Nephron progenitor cell (in vitro differentiated cells): ENCODE data around the gene HLA-DRB1.
"Not testable (repeated sequence)": the region's sequence is repeated elsewhere in the genome, so short reads cannot be mapped to it uniquely, and the experiment has no call there.

Source experiments
- DNase-seq: peaks from one replicate; pipeline ENCODE4 v3.0.0; 2021
- H3K27ac Mint-ChIP-seq: 2 replicates; pipeline ENCODE4 v1.8.0; 2021; ENCODE audit warnings: mild to moderate bottlenecking, moderate library complexity, mixed read lengths
- H3K27me3 Mint-ChIP-seq: 2 replicates; pipeline ENCODE4 v1.8.0; 2021; ENCODE audit warnings: mild to moderate bottlenecking, low read depth, mixed read lengths; ENCODE audit not compliant: poor library complexity
- H3K36me3 Mint-ChIP-seq: 2 replicates; pipeline ENCODE4 v1.8.0; 2021; ENCODE audit warnings: low read depth, mixed read lengths
- H3K4me1 Mint-ChIP-seq: 2 replicates; pipeline ENCODE4 v1.8.0; 2021; ENCODE audit warnings: mixed read lengths
- H3K4me3 Mint-ChIP-seq: 2 replicates; pipeline ENCODE4 v1.8.0; 2021; ENCODE audit warnings: mild to moderate bottlenecking, moderate library complexity, mixed read lengths
- H3K9me3 Mint-ChIP-seq: 2 replicates; pipeline ENCODE4 v1.8.0; 2021; ENCODE audit warnings: mild to moderate bottlenecking, moderate library complexity, mixed read lengths
- TF ChIP-seq, protein P1 (sequence below): fragments of 200-600 bp; sonication (generic); IDR thresholded peaks from 2 replicates; pipeline ENCODE4 v1.5.0; 2021; ENCODE audit warnings: antibody characterized with exemption

HLA-DRB1 gene

DNA sequence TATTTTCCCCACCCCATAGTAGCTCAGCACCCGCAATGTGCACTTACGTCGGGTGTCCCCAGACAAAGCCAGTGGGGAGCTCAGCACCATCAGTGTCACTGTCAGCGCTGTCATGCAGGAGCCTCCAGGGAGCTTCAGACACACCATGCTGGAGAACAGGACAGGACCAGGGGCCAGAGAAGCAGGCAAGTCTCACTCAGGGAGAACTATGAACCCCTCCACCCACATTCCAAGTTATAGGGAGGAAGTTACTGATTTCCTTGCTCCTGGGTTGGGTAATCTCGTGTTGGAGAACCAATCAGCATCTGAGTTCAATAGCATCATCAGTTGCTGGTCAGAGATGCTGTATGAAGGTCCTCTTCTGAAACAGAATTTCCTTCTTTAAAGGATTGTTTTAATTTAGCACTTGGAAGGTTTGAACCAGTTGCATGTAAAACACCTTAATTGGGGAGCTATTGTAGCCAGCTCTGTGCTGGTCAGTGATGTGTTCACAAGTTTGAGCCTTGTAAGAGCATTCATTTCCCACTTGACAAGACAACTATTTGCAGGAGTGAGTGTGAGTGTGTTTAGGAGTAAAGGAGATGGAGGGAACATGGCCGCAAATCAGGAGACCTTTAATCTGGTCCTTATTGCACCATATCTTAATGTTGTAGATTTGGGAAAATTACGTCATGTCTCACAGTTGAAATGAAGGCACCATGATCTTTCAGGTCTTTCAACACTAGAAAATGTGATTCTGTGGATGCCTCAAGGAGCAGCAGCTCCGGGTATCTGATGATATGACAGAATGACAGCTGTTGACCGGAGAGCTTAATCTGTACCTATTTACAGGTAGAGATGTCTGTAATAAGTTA is at the start of gene HLA-DRB1:
Gene HLA-DRB1, minus strand, starts transcription at position 253 of the 854 bp plus-strand sequence. Its CDS starts 106 bp downstream, at position 147.
- Mint-ChIP-seq H3K27me3 (peaks cover 12% of the 10 kb centered on the region), H3K36me3 (no peaks in the 10 kb centered on the region), H3K4me1 (peaks cover 6% of the 10 kb centered on the region), H3K27ac (no peak within 1 kb of the TSS), H3K9me3 (peaks cover 5% of the 10 kb centered on the region), H3K4me3 (no peak within 1 kb of the TSS)
- no peak for DNase-seq
- TF ChIP-seq, protein P1, sequence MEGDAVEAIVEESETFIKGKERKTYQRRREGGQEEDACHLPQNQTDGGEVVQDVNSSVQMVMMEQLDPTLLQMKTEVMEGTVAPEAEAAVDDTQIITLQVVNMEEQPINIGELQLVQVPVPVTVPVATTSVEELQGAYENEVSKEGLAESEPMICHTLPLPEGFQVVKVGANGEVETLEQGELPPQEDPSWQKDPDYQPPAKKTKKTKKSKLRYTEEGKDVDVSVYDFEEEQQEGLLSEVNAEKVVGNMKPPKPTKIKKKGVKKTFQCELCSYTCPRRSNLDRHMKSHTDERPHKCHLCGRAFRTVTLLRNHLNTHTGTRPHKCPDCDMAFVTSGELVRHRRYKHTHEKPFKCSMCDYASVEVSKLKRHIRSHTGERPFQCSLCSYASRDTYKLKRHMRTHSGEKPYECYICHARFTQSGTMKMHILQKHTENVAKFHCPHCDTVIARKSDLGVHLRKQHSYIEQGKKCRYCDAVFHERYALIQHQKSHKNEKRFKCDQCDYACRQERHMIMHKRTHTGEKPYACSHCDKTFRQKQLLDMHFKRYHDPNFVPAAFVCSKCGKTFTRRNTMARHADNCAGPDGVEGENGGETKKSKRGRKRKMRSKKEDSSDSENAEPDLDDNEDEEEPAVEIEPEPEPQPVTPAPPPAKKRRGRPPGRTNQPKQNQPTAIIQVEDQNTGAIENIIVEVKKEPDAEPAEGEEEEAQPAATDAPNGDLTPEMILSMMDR: no peak

DNA sequence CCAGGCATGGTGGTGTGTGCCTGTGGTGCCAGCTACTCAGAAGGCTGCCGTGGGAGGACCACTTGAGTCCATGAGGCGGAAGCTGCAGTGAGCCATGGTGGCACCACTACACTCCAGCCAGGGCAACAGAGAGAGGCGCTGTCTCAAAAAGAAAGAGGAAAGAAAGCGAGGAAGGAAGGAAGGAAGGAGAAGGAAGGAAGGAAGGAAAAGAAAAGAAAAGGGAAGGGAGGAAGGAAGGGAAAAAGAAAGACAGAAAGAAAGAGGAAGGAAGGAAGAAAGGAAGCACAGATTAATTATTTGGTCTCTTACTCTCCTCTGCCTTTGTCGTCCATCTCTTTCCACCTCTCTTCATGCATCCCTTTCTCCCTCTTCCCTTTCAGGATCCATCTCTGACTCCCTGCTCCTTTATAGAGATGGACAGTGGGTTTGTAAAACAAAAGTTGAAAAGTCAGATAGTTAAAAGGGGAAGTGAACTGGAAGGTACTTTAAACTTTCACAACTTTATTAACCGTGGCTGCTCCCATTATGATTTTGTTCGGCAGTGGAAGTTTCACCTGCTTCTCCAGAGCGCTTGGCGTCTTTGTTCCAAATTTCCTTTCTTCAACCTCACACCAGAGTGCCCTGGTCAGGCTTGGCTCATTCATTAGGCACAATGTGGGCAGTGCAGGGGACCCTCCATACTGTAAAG is 49.0 kb upstream of the HLA-DRB1 start:
- DNase-seq: no peak
- TF ChIP-seq, protein P1: no peak
- no peaks in the 10 kb centered on the region for H3K36me3 Mint-ChIP-seq
- peaks cover 8% of the 10 kb centered on the region for H3K27me3 Mint-ChIP-seq
- H3K9me3 Mint-ChIP-seq: no peaks in the 10 kb centered on the region
- H3K4me1 Mint-ChIP-seq: peaks cover 24% of the 10 kb centered on the region
- peak overlapping the region; percentile 77 for H3K27ac Mint-ChIP-seq
- no peak overlapping the region for H3K4me3 Mint-ChIP-seq

DNA sequence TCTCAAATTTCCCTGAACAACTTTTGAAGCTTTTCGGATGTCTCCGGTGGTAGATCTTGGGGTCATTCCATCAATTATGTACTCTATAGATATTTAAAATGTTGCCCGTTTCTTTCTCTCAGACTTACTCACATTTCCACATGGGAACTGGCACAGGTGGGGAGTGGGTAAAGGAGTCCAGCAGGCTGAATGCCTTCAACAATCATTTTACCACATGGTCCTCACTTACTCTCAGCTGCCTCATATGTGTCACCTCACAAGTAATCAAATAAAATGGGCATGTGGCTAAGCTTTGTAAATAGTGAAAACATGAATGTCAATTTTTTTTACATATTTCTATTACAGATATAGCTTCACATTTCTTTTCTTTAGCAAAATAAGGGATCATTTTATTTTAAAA is 48.2 kb upstream of the HLA-DRB1 start:
- H3K27ac Mint-ChIP-seq: no peak overlapping the region
- no peaks in the 10 kb centered on the region for H3K9me3 Mint-ChIP-seq
- no peaks in the 10 kb centered on the region for H3K36me3 Mint-ChIP-seq
- TF ChIP-seq, protein P1: no peak
- no peak overlapping the region for H3K4me3 Mint-ChIP-seq
- H3K27me3 Mint-ChIP-seq: peaks cover 8% of the 10 kb centered on the region
- DNase-seq: no peak
- H3K4me1 Mint-ChIP-seq: peaks cover 24% of the 10 kb centered on the region

DNA sequence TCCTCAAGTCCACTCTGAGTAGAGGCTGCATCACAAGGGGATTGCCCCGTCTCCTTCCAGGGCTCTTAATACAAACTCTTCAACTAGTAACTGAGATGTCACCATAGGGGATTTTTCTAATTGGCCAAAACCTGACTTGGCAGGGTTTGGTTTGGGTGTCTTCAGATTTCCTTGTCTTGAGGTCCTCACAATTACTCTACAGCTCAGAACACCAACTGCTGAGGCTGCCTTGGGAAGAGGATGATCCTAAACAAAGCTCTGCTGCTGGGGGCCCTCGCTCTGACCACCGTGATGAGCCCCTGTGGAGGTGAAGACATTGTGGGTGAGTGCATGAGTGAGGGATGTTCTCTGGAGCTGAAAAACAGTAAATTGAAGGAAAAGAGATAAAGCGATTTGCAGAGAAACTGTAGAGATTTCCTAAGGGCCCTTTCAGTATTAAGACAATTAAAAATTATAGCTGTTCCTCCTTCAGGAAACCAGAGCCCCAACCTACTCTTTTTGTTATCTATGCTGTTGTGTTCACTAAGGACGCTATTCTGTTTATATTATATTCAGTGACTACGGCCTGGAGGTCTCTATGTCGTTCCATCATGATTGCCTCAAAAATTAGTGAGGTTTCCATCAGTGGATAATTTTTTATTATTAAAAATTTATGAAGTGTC is 47.7 kb upstream of the HLA-DRB1 start, which contains the start of gene HLA-DQA1:
Gene HLA-DQA1, plus strand, starts transcription at position 188 of the 662 bp plus-strand sequence. Its CDS starts 53 bp downstream, at position 241.
- Mint-ChIP-seq H3K36me3 (no peaks in the 10 kb centered on the region), H3K9me3 (no peaks in the 10 kb centered on the region), H3K4me1 (peaks cover 24% of the 10 kb centered on the region), H3K27ac (no peak within 1 kb of the TSS), H3K27me3 (peaks cover 8% of the 10 kb centered on the region), H3K4me3 (no peak within 1 kb of the TSS)
- TF ChIP-seq, protein P1: no peak
- no peak for DNase-seq

DNA sequence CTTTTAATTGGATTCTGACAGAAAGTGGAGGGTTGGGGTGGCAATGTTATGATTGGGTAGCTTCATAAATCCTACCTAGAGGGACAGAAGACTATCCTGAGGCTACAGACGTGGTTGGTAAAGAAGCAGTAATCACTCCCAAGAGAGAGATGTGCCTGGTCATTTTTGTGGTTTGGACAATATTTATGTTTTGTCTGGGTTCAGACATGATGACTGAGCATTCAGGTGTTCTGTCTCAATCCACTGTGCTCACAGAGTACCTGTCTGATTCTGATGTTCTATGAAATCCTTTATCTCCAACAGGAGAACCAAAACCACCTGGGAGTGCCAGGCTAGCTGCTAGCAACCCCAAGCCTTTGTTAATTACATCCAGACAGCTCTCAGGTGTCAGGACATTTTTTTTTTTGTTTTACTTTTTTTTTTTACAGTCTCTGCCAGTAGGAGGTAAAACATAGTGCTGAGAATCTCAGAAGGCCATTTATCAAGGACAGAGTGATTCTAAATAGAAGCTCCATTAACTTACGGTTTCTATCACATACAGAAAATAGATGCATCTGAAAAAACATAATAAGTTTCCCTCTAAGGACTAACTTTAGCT is 46.0 kb upstream of the HLA-DRB1 start:
- no peak overlapping the region for H3K27ac Mint-ChIP-seq
- H3K9me3 Mint-ChIP-seq: peaks cover 4% of the 10 kb centered on the region
- TF ChIP-seq, protein P1: no peak
- H3K4me1 Mint-ChIP-seq: peaks cover 24% of the 10 kb centered on the region
- DNase-seq: no peak
- H3K36me3 Mint-ChIP-seq: no peaks in the 10 kb centered on the region
- H3K27me3 Mint-ChIP-seq: peaks cover 5% of the 10 kb centered on the region
- no peak overlapping the region for H3K4me3 Mint-ChIP-seq

DNA sequence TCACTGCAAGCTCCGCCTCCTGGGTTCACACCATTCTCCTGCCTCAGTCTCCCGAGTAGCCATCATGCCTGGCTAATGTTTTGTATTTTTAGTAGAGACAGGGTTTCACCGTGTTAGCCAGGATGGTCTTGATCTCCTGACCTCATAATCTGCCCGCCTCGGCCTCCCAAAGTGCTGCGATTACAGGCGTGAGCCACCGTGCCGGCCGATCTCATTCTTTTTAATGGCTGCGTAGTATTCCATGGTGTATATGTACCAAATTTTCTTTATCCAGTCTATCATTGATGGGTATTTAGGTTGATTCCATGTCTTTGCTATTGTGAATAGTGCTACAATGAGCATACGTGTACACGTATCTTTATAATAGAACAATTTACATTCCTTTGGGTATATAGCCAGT is 40.1 kb upstream of the HLA-DRB1 start:
- peaks cover 10% of the 10 kb centered on the region for H3K9me3 Mint-ChIP-seq
- H3K36me3 Mint-ChIP-seq, H3K4me1 Mint-ChIP-seq, H3K27ac Mint-ChIP-seq, DNase-seq, H3K27me3 Mint-ChIP-seq, H3K4me3 Mint-ChIP-seq: not testable (repeated sequence)
